ENCODE data around the gene NEDD4L. TPM values are rescaled to one million over a fixed set of nuclear protein-coding genes. Genes with fewer than 3 reads are reported as not detected.

NEDD4L gene
- polyA plus RNA-seq, 1 of the 3 experiments (the other 2 are of a cell fraction), result 13.2 TPM

- no peaks in the 10 kb centered on the region for H3K36me3 ChIP-seq (replicated peaks in 1 of 2; ENCODE audit: control insufficient read depth in 1 of 2, insufficient read depth in 2 of 2, low read length in 1 of 2)
- 96% methylated on average over 6 of the region's 6 CpGs for WGBS (ENCODE audit: low lambda C conversion rate)
- H3K79me2 ChIP-seq (ENCODE audit: insufficient read depth), result no peaks in the 10 kb centered on the region
- no peak overlapping the region for H3K4me3 ChIP-seq (ENCODE audit: low read depth in 2 of 2, low read length in 1 of 2)
- ChIA-PET CTCF (interaction anchor here (0.9 kb wide), 1 partner anchor 163 kb away, joined by 4 read pairs; no protein-coding TSS in a partner anchor), POLR2A (no interaction called here)
- H2AFZ ChIP-seq (ENCODE audit: low read depth), result no peak overlapping the region
- H3K27ac ChIP-seq (ENCODE audit: low read depth in 2 of 2, low read length in 1 of 2), result no peak overlapping the region
- H3K9me3 ChIP-seq, result no peaks in the 10 kb centered on the region
- DNase-seq, result no peak
- H3K4me1 ChIP-seq (ENCODE audit: control insufficient read depth in 1 of 2, insufficient read depth in 2 of 2, low read depth in 1 of 2, low read length in 1 of 2), result peaks cover 0 to 12% of the 10 kb centered on the region in 2 experiments; a peak in 2 of 4 replicates
- H3K9ac ChIP-seq, result no peak overlapping the region
- H3K9me2 ChIP-seq, result no peaks in the 10 kb centered on the region
- no peaks in the 10 kb centered on the region for H4K20me1 ChIP-seq (ENCODE audit: insufficient read depth)
- H3K27me3 ChIP-seq (ENCODE audit: insufficient read depth), result no peaks in the 10 kb centered on the region
- TF ChIP-seq TCF12 (IDR thresholded peaks at IDR 0.05) (no peak), MEF2A (IDR thresholded peaks at IDR 0.05; ENCODE audit: borderline replicate concordance, low read depth) (no peak), EZH2phosphoT487 (IDR thresholded peaks at IDR 0.05; ENCODE audit: borderline replicate concordance, low read depth) (no peak), TAF1 (IDR thresholded peaks at IDR 0.05; ENCODE audit: borderline replicate concordance, low read depth, low read length) (no peak), NFIC (IDR thresholded peaks at IDR 0.05; ENCODE audit: borderline replicate concordance) (no peak)
- H3F3A ChIP-seq (replicated peaks; ENCODE audit: insufficient read depth), result no peaks in the 10 kb centered on the region
- H3K4me2 ChIP-seq, result no peak overlapping the region
Measured at GRCh38 chr18:58284699-58285448, 240.8 kb downstream of the NEDD4L start.

GRCh38 chr18:58285449-58286130 lies 241.6 kb downstream of the NEDD4L start:
- TF ChIP-seq RAD21 (IDR thresholded peaks at IDR 0.05; ENCODE audit: low read length), result no peak
- no peaks in the 10 kb centered on the region for H3K79me2 ChIP-seq (ENCODE audit: insufficient read depth)
- H3K9ac ChIP-seq, result no peak overlapping the region
- no peaks in the 10 kb centered on the region for H3K9me3 ChIP-seq
- H3K9me2 ChIP-seq, result no peaks in the 10 kb centered on the region
- H3F3A ChIP-seq (replicated peaks; ENCODE audit: insufficient read depth), result no peaks in the 10 kb centered on the region
- H3K4me2 ChIP-seq, result no peak overlapping the region
- WGBS (ENCODE audit: low lambda C conversion rate), result 86% methylated on average over 4 of the region's 4 CpGs
- H3K4me3 ChIP-seq (ENCODE audit: low read depth in 2 of 2, low read length in 1 of 2), result no peak overlapping the region
- no peak for DNase-seq
- CTCF ChIA-PET, result no interaction called here
- POLR2A ChIA-PET, result no interaction called here
- no peak overlapping the region for H3K27ac ChIP-seq (ENCODE audit: low read depth in 2 of 2, low read length in 1 of 2)
- no peaks in the 10 kb centered on the region for H4K20me1 ChIP-seq (ENCODE audit: insufficient read depth)
- H3K36me3 ChIP-seq (replicated peaks in 1 of 2; ENCODE audit: control insufficient read depth in 1 of 2, insufficient read depth in 2 of 2, low read length in 1 of 2), result no peaks in the 10 kb centered on the region
- peaks cover 0 to 16% of the 10 kb centered on the region in 2 experiments; a peak in 1 of 4 replicates for H3K4me1 ChIP-seq (ENCODE audit: control insufficient read depth in 1 of 2, insufficient read depth in 2 of 2, low read depth in 1 of 2, low read length in 1 of 2)
- no peaks in the 10 kb centered on the region for H3K27me3 ChIP-seq (ENCODE audit: insufficient read depth)
- H2AFZ ChIP-seq (ENCODE audit: low read depth), result no peak overlapping the region

GRCh38 chr18:58286632-58287352 lies 242.8 kb downstream of the NEDD4L start:
- DNase-seq, result no peak
- Histone ChIP-seq H4K20me1 (ENCODE audit: insufficient read depth) (no peaks in the 10 kb centered on the region), H3K9me2 (no peaks in the 10 kb centered on the region), H3K36me3 (replicated peaks in 1 of 2; ENCODE audit: control insufficient read depth in 1 of 2, insufficient read depth in 2 of 2, low read length in 1 of 2) (no peaks in the 10 kb centered on the region), H3K27ac (ENCODE audit: low read depth in 2 of 2, low read length in 1 of 2) (no peak overlapping the region), H3K4me3 (ENCODE audit: low read depth in 2 of 2, low read length in 1 of 2) (no peak overlapping the region), H3K4me1 (ENCODE audit: control insufficient read depth in 1 of 2, insufficient read depth in 2 of 2, low read depth in 1 of 2, low read length in 1 of 2) (peaks cover 0 to 16% of the 10 kb centered on the region in 2 experiments; a peak in 1 of 4 replicates), H3K79me2 (ENCODE audit: insufficient read depth) (no peaks in the 10 kb centered on the region), H3K9me3 (no peaks in the 10 kb centered on the region), H2AFZ (ENCODE audit: low read depth) (no peak overlapping the region), H3K9ac (no peak overlapping the region), H3K27me3 (ENCODE audit: insufficient read depth) (no peaks in the 10 kb centered on the region), H3K4me2 (no peak overlapping the region), H3F3A (replicated peaks; ENCODE audit: insufficient read depth) (no peaks in the 10 kb centered on the region)
- ChIA-PET POLR2A (no interaction called here), CTCF (no interaction called here)
- 89% methylated on average over 4 of the region's 4 CpGs for WGBS (ENCODE audit: low lambda C conversion rate)
- TF ChIP-seq MAX (IDR thresholded peaks at IDR 0.05; ENCODE audit: low read depth) (no peak), EP300 (IDR thresholded peaks at IDR 0.05; ENCODE audit: borderline replicate concordance in 1 of 2, low read depth in 1 of 2, low read length in 1 of 2) (no peak), RFX5 (IDR thresholded peaks at IDR 0.05; ENCODE audit: low read length) (no peak), TEAD4 (IDR thresholded peaks at IDR 0.05; ENCODE audit: borderline replicate concordance, insufficient read depth) (no peak), GABPA (IDR thresholded peaks at IDR 0.05; ENCODE audit: low read depth) (no peak)

All from SK-N-SH (cell line).